ENCODE data around the gene BIRC5.

GRCh38 chr17:78240012-78240655 lies 26.1 kb downstream of the BIRC5 start:
- TF ChIP-seq, protein P1, sequence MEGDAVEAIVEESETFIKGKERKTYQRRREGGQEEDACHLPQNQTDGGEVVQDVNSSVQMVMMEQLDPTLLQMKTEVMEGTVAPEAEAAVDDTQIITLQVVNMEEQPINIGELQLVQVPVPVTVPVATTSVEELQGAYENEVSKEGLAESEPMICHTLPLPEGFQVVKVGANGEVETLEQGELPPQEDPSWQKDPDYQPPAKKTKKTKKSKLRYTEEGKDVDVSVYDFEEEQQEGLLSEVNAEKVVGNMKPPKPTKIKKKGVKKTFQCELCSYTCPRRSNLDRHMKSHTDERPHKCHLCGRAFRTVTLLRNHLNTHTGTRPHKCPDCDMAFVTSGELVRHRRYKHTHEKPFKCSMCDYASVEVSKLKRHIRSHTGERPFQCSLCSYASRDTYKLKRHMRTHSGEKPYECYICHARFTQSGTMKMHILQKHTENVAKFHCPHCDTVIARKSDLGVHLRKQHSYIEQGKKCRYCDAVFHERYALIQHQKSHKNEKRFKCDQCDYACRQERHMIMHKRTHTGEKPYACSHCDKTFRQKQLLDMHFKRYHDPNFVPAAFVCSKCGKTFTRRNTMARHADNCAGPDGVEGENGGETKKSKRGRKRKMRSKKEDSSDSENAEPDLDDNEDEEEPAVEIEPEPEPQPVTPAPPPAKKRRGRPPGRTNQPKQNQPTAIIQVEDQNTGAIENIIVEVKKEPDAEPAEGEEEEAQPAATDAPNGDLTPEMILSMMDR (IDR thresholded peaks at IDR 0.05) = no peak
- TF ChIP-seq POLR2AphosphoS5 (IDR thresholded peaks at IDR 0.05) = no peak
- no peak for TF ChIP-seq POLR2A (IDR thresholded peaks at IDR 0.05)
- TF ChIP-seq EP300 (IDR thresholded peaks at IDR 0.05; ENCODE audit: low read depth) = no peak
